GM23338 (cell line): Measurements from ENCODE around the gene KRT32. TPM values are rescaled to one million over a fixed set of nuclear protein-coding genes. Genes with fewer than 3 reads are reported as not detected.

Experiments used
- ATAC-seq: fragments of 200-7000 bp; cut with Tn5 transposase; 3 replicates; pipeline ENCODE4 v1.9.1; 2020
- DNase-seq: peaks from one replicate; pipeline ENCODE4 v3.0.0-alpha.2; 2015; ENCODE audit warnings: low spot score
- H2AFZ ChIP-seq: fragments of 200-600 bp; sonication (generic); 2 replicates; pipeline ENCODE4 v1.8.0; 2016; ENCODE audit warnings: antibody characterized with exemption, mild to moderate bottlenecking, moderate library complexity
- H3F3A ChIP-seq: fragments of 200-600 bp; sonication (generic); replicated peaks from 2 replicates; pipeline ENCODE4 v1.8.0; 2017; ENCODE audit warnings: antibody characterized with exemption, mixed run types, low read depth
- H3K27ac ChIP-seq: fragments of 200-600 bp; sonication (generic); 2 replicates; pipeline ENCODE4 v1.6.1; 2016; ENCODE audit warnings: low read depth
- H3K27me3 ChIP-seq: fragments of 200-600 bp; sonication (generic); 2 replicates; pipeline ENCODE4 v1.8.0; 2016; ENCODE audit warnings: mild to moderate bottlenecking, mixed run types, moderate library complexity; ENCODE audit not compliant: insufficient read depth
- H3K36me3 ChIP-seq: fragments of 200-600 bp; sonication (generic); 2 replicates; pipeline ENCODE4 v1.8.0; 2016; ENCODE audit warnings: mild to moderate bottlenecking; ENCODE audit not compliant: insufficient read depth
- H3K4me1 ChIP-seq: fragments of 200-600 bp; sonication (generic); 2 replicates; pipeline ENCODE4 v1.8.0; 2016; ENCODE audit warnings: mild to moderate bottlenecking, moderate library complexity; ENCODE audit not compliant: insufficient read depth
- H3K4me2 ChIP-seq: fragments of 200-600 bp; sonication (generic); 2 replicates; pipeline ENCODE4 v1.7.1; 2017; ENCODE audit warnings: mixed run types
- H3K4me3 ChIP-seq: fragments of 200-600 bp; sonication (generic); 2 replicates; pipeline ENCODE4 v1.6.1; 2016; ENCODE audit warnings: mixed run types
- H3K79me2 ChIP-seq: fragments of 200-600 bp; sonication (generic); replicated peaks from 2 replicates; pipeline ENCODE4 v1.8.0; 2017; ENCODE audit warnings: mild to moderate bottlenecking; ENCODE audit not compliant: insufficient read depth
- H3K9me2 ChIP-seq: fragments of 200-600 bp; sonication (generic); 2 replicates; pipeline ENCODE4 v1.8.0; 2017; ENCODE audit not compliant: insufficient read depth
- H4K20me1 ChIP-seq: fragments of 200-600 bp; sonication (generic); replicated peaks from 2 replicates; pipeline ENCODE4 v1.8.0; 2017; ENCODE audit warnings: mild to moderate bottlenecking; ENCODE audit not compliant: insufficient read depth
- H3K27ac Mint-ChIP-seq: 2 replicates; pipeline ENCODE4 v1.8.0; 2020; ENCODE audit warnings: inconsistent platforms, mild to moderate bottlenecking, moderate library complexity, mixed read lengths
- H3K27me3 Mint-ChIP-seq: 3 replicates; pipeline ENCODE4 v1.8.0; 2022; ENCODE audit warnings: low read depth, mild to moderate bottlenecking, moderate library complexity, mixed read lengths, inconsistent platforms; ENCODE audit not compliant: insufficient read depth, poor library complexity
- H3K36me3 Mint-ChIP-seq: 3 replicates; pipeline ENCODE4 v1.8.0; 2021; ENCODE audit warnings: low read depth, mild to moderate bottlenecking, inconsistent platforms, moderate library complexity, mixed read lengths
- H3K4me1 Mint-ChIP-seq: 3 replicates; pipeline ENCODE4 v1.8.0; 2020; ENCODE audit warnings: mild to moderate bottlenecking, inconsistent platforms, mixed read lengths
- H3K4me3 Mint-ChIP-seq: 3 replicates; pipeline ENCODE4 v1.8.0; 2021; ENCODE audit warnings: moderate library complexity, mild to moderate bottlenecking, inconsistent platforms, mixed read lengths
- H3K9me3 Mint-ChIP-seq: 3 replicates; pipeline ENCODE4 v1.8.0; 2020; ENCODE audit warnings: moderate library complexity, mild to moderate bottlenecking, inconsistent platforms, mixed read lengths
- CREB1 ChIP-seq: fragments of 250-450 bp; sonication (Bioruptor Pico); IDR thresholded peaks from 2 replicates; pipeline ENCODE4 v1.5.0; 2020; ENCODE audit warnings: low read depth, mild to moderate bottlenecking, moderate library complexity
- ZNF331 ChIP-seq: fragments of 250-450 bp; sonication (Bioruptor Pico); IDR thresholded peaks from 2 replicates; pipeline ENCODE4 v1.5.0; 2020; ENCODE audit warnings: low read depth, mild to moderate bottlenecking, moderate library complexity
- polyA plus RNA-seq: library from polyadenylated mRNA; unstranded; fragments of >200 nt; fragmentation: Nextera tagmentation; extraction: Ambion mirVana; gene quantifications from 2 replicates; pipeline ENCODE4 v1.2.1, GENCODE V29; 2016
- total RNA-seq: library from RNA; depleted of rRNA; stranded (reverse); fragments of >200 nt; shearing (Covaris generic); gene quantifications from 2 replicates; pipeline ENCODE4 v1.2.3, GENCODE V29; 2014
- TF ChIP-seq, protein P1 (sequence below), 2 experiments: fragments of 200-600 bp in 1 of 2; sonication (generic) in 1 of 2; conservative IDR thresholded peaks; 2 replicates each; pipeline versions ENCODE4 v1.5.1 to v1.6.1; 2016 to 2017; ENCODE audit warnings: antibody characterized with exemption in 2 of 2, low read depth in 2 of 2, mild to moderate bottlenecking in 2 of 2, moderate library complexity in 1 of 2
- TF ChIP-seq, protein P2 (sequence below): IDR thresholded peaks from one replicate; pipeline ENCODE4 v1.6.1; 2018; ENCODE audit warnings: antibody characterized with exemption; ENCODE audit not compliant: unreplicated experiment
- TF ChIP-seq, protein P3 (sequence below): IDR thresholded peaks from 2 replicates; pipeline ENCODE4 v1.6.1; 2016; ENCODE audit warnings: antibody characterized with exemption

Gene KRT32
- total and polyA plus RNA-seq, 2 experiments from 2014 or later, result not detected

DNA sequence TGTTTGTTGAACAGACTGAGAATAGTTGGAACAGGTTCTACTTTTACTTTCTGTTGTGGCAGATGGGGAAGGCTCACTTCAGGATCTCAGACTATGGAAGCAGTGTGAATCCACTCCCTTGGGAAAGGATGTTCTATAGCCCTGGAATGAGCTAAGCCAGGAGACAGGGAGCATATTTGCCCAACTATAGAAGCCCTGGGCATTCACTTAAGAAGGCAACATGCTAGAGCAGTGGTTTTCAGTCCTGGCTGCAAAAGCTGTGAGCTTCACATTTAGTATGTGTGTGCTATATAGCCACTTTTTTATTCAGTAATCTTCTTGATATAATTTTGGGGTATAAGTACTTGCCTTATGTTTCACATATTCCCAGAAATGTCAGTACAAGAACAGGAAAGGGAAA, 1.2 kb upstream of the KRT32 start:
- no peak for ATAC-seq
- Mint-ChIP-seq H3K9me3 (peaks cover 14% of the 10 kb centered on the region; the same call in 2 of the 3 replicates), H3K27ac (no peak overlapping the region), H3K27me3 (peaks cover 4% of the 10 kb centered on the region), H3K4me3 (no peak overlapping the region), H3K36me3 (no peaks in the 10 kb centered on the region), H3K4me1 (no peaks in the 10 kb centered on the region)
- TF ChIP-seq, protein P1, sequence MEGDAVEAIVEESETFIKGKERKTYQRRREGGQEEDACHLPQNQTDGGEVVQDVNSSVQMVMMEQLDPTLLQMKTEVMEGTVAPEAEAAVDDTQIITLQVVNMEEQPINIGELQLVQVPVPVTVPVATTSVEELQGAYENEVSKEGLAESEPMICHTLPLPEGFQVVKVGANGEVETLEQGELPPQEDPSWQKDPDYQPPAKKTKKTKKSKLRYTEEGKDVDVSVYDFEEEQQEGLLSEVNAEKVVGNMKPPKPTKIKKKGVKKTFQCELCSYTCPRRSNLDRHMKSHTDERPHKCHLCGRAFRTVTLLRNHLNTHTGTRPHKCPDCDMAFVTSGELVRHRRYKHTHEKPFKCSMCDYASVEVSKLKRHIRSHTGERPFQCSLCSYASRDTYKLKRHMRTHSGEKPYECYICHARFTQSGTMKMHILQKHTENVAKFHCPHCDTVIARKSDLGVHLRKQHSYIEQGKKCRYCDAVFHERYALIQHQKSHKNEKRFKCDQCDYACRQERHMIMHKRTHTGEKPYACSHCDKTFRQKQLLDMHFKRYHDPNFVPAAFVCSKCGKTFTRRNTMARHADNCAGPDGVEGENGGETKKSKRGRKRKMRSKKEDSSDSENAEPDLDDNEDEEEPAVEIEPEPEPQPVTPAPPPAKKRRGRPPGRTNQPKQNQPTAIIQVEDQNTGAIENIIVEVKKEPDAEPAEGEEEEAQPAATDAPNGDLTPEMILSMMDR (conservative IDR thresholded peaks at IDR 0.05; ENCODE audit: low read depth in 2 of 2), result no peak
- Histone ChIP-seq H3K27me3 (no peaks in the 10 kb centered on the region), H3K36me3 (no peaks in the 10 kb centered on the region), H3K9me2 (0 out of 2 replicates have a peak, but pooled peaks cover 4% of the 10 kb centered on the region), H4K20me1 (no peaks in the 10 kb centered on the region), H3K4me3 (no peak overlapping the region), H3K4me2 (no peak overlapping the region), H2AFZ (no peak overlapping the region), H3K4me1 (no peaks in the 10 kb centered on the region), H3K27ac (no peak overlapping the region), H3F3A (no peaks in the 10 kb centered on the region), H3K79me2 (no peaks in the 10 kb centered on the region)
- DNase-seq, result no peak

DNA sequence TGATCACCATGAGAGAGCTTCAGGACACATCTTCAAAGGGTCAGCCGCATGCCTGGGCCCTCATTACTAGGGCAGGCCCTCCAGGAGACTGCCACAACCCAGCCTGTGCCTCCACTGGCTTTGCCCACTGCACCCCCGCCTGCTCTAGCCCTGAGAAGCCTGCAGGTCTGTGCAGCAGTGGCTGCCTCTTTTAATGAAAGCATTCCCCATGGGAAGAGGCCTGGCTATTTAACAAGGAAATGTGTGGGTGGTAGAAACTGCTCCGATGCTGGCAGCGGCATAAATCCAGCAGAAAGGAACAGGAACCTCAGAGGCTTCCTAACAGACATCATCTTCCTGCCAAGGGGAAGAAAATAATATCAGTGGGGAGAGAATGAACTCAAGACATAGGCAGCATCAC, 375 bp upstream of the KRT32 start:
- H4K20me1 ChIP-seq, result no peaks in the 10 kb centered on the region
- H3K27ac ChIP-seq, result no peak overlapping the region
- H3F3A ChIP-seq, result no peaks in the 10 kb centered on the region
- H3K27ac Mint-ChIP-seq, result no peak overlapping the region
- no peak overlapping the region for H3K4me3 Mint-ChIP-seq
- H3K36me3 ChIP-seq, result no peaks in the 10 kb centered on the region
- DNase-seq (no peak), ATAC-seq (no peak)
- H3K4me3 ChIP-seq, result no peak overlapping the region
- H3K27me3 ChIP-seq, result no peaks in the 10 kb centered on the region
- no peaks in the 10 kb centered on the region for H3K36me3 Mint-ChIP-seq
- H3K9me3 Mint-ChIP-seq, result peaks cover 12% of the 10 kb centered on the region; the same call in 2 of the 3 replicates
- no peaks in the 10 kb centered on the region for H3K4me1 Mint-ChIP-seq
- no peaks in the 10 kb centered on the region for H3K4me1 ChIP-seq
- H2AFZ ChIP-seq, result no peak overlapping the region
- no peaks in the 10 kb centered on the region for H3K79me2 ChIP-seq
- H3K9me2 ChIP-seq, result 0 out of 2 replicates have a peak, but pooled peaks cover 7% of the 10 kb centered on the region
- no peak for TF ChIP-seq CREB1
- TF ChIP-seq, protein P2, sequence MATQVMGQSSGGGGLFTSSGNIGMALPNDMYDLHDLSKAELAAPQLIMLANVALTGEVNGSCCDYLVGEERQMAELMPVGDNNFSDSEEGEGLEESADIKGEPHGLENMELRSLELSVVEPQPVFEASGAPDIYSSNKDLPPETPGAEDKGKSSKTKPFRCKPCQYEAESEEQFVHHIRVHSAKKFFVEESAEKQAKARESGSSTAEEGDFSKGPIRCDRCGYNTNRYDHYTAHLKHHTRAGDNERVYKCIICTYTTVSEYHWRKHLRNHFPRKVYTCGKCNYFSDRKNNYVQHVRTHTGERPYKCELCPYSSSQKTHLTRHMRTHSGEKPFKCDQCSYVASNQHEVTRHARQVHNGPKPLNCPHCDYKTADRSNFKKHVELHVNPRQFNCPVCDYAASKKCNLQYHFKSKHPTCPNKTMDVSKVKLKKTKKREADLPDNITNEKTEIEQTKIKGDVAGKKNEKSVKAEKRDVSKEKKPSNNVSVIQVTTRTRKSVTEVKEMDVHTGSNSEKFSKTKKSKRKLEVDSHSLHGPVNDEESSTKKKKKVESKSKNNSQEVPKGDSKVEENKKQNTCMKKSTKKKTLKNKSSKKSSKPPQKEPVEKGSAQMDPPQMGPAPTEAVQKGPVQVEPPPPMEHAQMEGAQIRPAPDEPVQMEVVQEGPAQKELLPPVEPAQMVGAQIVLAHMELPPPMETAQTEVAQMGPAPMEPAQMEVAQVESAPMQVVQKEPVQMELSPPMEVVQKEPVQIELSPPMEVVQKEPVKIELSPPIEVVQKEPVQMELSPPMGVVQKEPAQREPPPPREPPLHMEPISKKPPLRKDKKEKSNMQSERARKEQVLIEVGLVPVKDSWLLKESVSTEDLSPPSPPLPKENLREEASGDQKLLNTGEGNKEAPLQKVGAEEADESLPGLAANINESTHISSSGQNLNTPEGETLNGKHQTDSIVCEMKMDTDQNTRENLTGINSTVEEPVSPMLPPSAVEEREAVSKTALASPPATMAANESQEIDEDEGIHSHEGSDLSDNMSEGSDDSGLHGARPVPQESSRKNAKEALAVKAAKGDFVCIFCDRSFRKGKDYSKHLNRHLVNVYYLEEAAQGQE, result no peak
- TF ChIP-seq, protein P3, sequence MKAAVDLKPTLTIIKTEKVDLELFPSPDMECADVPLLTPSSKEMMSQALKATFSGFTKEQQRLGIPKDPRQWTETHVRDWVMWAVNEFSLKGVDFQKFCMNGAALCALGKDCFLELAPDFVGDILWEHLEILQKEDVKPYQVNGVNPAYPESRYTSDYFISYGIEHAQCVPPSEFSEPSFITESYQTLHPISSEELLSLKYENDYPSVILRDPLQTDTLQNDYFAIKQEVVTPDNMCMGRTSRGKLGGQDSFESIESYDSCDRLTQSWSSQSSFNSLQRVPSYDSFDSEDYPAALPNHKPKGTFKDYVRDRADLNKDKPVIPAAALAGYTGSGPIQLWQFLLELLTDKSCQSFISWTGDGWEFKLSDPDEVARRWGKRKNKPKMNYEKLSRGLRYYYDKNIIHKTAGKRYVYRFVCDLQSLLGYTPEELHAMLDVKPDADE, result no peak
- TF ChIP-seq, protein P1 (conservative IDR thresholded peaks at IDR 0.05; ENCODE audit: low read depth in 2 of 2), result no peak
- no peak for TF ChIP-seq ZNF331
- H3K4me2 ChIP-seq, result no peak overlapping the region
- peaks cover 4% of the 10 kb centered on the region for H3K27me3 Mint-ChIP-seq
